ENCODE data around the gene RPRML. TPM values are rescaled to one million over a fixed set of nuclear protein-coding genes. Genes with fewer than 3 reads are reported as not detected.

RPRML gene
- total RNA-seq, 1 donor from 2014 or later, result not detected

DNA sequence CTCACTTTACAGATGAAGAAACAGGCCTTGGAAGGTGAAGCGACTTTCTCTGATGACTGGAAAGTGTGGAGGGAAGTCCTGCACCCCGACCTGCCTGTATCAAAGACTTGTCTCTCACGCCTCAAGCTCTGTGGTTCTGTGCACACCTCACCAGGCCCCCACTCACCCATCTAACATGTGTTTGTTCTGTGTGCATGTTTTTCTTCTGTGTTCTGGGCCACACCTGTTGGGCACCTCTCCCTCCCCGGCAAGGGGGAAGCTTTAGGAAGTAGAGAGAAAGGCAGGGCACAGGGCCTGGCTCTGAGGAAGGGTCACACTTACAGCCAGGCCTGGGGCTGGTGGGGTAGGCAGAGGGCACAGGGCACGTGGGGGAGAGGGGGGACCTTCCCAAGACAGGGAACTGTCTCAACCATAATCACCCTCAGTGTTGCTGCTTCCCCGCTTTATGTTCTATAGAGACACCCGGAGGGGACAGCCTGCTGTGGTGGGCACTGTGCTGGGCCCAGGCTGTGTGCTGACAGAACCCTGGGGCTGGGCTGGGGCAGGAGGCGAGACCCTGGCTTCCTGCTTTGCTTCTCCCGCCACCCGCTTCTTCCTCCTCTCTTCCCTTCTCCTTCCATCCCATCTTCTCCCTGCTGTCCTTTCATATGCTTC is 7.3 kb downstream of the RPRML start:
- Histone ChIP-seq H4K20me1 (ENCODE audit: low read depth) (no peaks in the 10 kb centered on the region), H3K4me1 (peaks cover 3% of the 10 kb centered on the region), H2AFZ (replicated peaks) (no peak overlapping the region), H3K9me3 (ENCODE audit: low read depth) (no peaks in the 10 kb centered on the region), H3K79me2 (ENCODE audit: low read depth) (no peaks in the 10 kb centered on the region), H3K27me3 (peaks cover 5% of the 10 kb centered on the region), H3K27ac (no peak overlapping the region), H3K4me3 (no peak overlapping the region), H3K4me2 (no peak overlapping the region), H3F3A (ENCODE audit: low read depth) (peaks cover 4% of the 10 kb centered on the region), H3K36me3 (no peaks in the 10 kb centered on the region), H3K9ac (no peak overlapping the region)
- TF ChIP-seq EZH2phosphoT487 (IDR thresholded peaks at IDR 0.05) (no peak), EZH2 (IDR thresholded peaks at IDR 0.05) (no peak), CTCF (IDR thresholded peaks at IDR 0.05) (no peak)
- DNase-seq (ENCODE audit: low spot score), result no peak
- Mint-ChIP-seq H3K4me3 (no peak overlapping the region), H3K4me1 (peaks cover 11% of the 10 kb centered on the region), H3K27me3 (ENCODE audit: insufficient read depth, low read depth) (peaks cover 9% of the 10 kb centered on the region), H3K9me3 (no peaks in the 10 kb centered on the region), H3K36me3 (peaks cover 5% of the 10 kb centered on the region), H3K27ac (no peak overlapping the region)

DNA sequence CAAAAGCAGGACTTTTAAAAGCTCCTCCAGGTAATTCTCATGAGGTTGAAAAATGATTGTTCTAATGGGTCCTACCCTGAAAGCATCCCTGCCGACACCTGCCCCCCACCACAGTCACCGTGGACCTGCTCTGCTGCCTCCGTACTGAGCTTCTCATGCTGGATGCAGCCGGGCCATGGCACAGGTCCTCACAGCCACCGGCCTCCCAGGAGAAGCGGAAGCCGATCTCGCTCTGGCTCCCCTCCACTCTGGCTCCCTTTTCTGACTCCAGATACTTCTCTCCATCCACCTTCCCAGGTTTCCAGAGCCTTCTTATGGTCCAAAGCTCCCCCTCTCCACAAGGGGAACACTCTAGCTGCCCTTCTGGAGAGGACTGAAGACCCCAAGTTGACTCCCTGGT is 10.2 kb downstream of the RPRML start:
- no peak overlapping the region for H3K4me3 Mint-ChIP-seq
- Histone ChIP-seq H3K4me1 (no peaks in the 10 kb centered on the region), H3K9me3 (ENCODE audit: low read depth) (no peaks in the 10 kb centered on the region), H2AFZ (replicated peaks) (no peak overlapping the region), H3K36me3 (no peaks in the 10 kb centered on the region), H3K27me3 (no peaks in the 10 kb centered on the region), H3K9ac (no peak overlapping the region), H3K27ac (no peak overlapping the region), H3F3A (ENCODE audit: low read depth) (no peaks in the 10 kb centered on the region), H3K4me2 (no peak overlapping the region), H4K20me1 (ENCODE audit: low read depth) (peaks cover 11% of the 10 kb centered on the region), H3K4me3 (no peak overlapping the region), H3K79me2 (ENCODE audit: low read depth) (no peaks in the 10 kb centered on the region)
- no peak for TF ChIP-seq EZH2 (IDR thresholded peaks at IDR 0.05)
- no peak for TF ChIP-seq EZH2phosphoT487 (IDR thresholded peaks at IDR 0.05)
- TF ChIP-seq CTCF (IDR thresholded peaks at IDR 0.05), result no peak
- H3K36me3 Mint-ChIP-seq, result peaks cover 3% of the 10 kb centered on the region
- peaks cover 17% of the 10 kb centered on the region for H3K4me1 Mint-ChIP-seq
- H3K27me3 Mint-ChIP-seq (ENCODE audit: insufficient read depth, low read depth), result peaks cover 4% of the 10 kb centered on the region
- H3K9me3 Mint-ChIP-seq, result no peaks in the 10 kb centered on the region
- H3K27ac Mint-ChIP-seq, result no peak overlapping the region
- DNase-seq (ENCODE audit: low spot score), result no peak

GRCh38 chr17:46968224-46968834 is 10.7 kb downstream of the RPRML start:
- H3K4me3 Mint-ChIP-seq, result no peak overlapping the region
- H4K20me1 ChIP-seq (ENCODE audit: low read depth), result peaks cover 11% of the 10 kb centered on the region
- peaks cover 17% of the 10 kb centered on the region for H3K4me1 Mint-ChIP-seq
- H3K27ac Mint-ChIP-seq, result no peak overlapping the region
- no peak for DNase-seq (ENCODE audit: low spot score)
- H3K9me3 ChIP-seq (ENCODE audit: low read depth), result no peaks in the 10 kb centered on the region
- no peak overlapping the region for H3K4me3 ChIP-seq
- no peaks in the 10 kb centered on the region for H3K79me2 ChIP-seq (ENCODE audit: low read depth)
- H3K9me3 Mint-ChIP-seq, result no peaks in the 10 kb centered on the region
- H2AFZ ChIP-seq (replicated peaks), result no peak overlapping the region
- H3K4me2 ChIP-seq, result no peak overlapping the region
- no peaks in the 10 kb centered on the region for H3F3A ChIP-seq (ENCODE audit: low read depth)
- TF ChIP-seq CTCF (IDR thresholded peaks at IDR 0.05) (no peak), EZH2phosphoT487 (IDR thresholded peaks at IDR 0.05) (no peak), EZH2 (IDR thresholded peaks at IDR 0.05) (no peak)
- H3K4me1 ChIP-seq, result no peaks in the 10 kb centered on the region
- peaks cover 2% of the 10 kb centered on the region for H3K27me3 Mint-ChIP-seq (ENCODE audit: insufficient read depth, low read depth)
- H3K27me3 ChIP-seq, result no peaks in the 10 kb centered on the region
- no peaks in the 10 kb centered on the region for H3K36me3 Mint-ChIP-seq
- H3K36me3 ChIP-seq, result no peaks in the 10 kb centered on the region
- H3K27ac ChIP-seq, result no peak overlapping the region
- H3K9ac ChIP-seq, result no peak overlapping the region

All from neural progenitor cell (in vitro differentiated cells).